ENCODE data around the gene LY6G5C.

LY6G5C gene

GRCh38 chr6:31661262-31662123 is 19.4 kb downstream of the LY6G5C start:
- DNase-seq: no peak

GRCh38 chr6:31660381-31661261 is 20.2 kb downstream of the LY6G5C start, which contains the start of gene C6orf47:
TSS of gene C6orf47 (minus strand) at chr6:31660778. CDS start at chr6:31659947, 831 bp downstream.
- peak; percentile 87 for DNase-seq

GRCh38 chr6:31659649-31660380 is 21.1 kb downstream of the LY6G5C start:
- peak; percentile 48 for DNase-seq

- no peak for DNase-seq
Measured at GRCh38 chr6:31658983-31659648, 21.8 kb downstream of the LY6G5C start.

DNA sequence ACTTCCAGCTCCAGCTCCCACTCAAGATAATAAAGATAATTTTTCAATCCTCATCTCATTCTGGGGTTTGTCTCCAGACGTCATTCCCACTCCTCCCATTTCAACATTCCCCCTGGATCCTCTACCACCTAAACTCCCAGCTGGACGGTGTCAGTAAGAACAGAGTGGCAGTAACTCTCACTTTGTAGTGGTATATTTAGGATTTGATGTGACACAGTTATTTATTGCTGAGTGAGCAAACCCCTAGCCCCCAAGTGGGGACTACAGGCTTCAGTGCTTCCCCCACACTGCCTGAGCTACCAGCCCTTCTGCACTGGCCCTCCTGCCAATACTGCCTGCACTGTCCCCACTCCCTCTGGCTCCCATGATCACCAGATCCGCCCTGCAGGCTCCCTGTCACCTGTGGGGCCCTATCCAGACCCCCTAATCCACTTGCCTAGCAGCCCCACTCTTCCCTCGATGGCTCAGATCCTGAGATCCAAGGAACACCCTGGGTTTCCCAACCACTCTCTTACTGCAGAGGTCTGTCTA is 22.6 kb downstream of the LY6G5C start:
- DNase-seq: no peak

DNA sequence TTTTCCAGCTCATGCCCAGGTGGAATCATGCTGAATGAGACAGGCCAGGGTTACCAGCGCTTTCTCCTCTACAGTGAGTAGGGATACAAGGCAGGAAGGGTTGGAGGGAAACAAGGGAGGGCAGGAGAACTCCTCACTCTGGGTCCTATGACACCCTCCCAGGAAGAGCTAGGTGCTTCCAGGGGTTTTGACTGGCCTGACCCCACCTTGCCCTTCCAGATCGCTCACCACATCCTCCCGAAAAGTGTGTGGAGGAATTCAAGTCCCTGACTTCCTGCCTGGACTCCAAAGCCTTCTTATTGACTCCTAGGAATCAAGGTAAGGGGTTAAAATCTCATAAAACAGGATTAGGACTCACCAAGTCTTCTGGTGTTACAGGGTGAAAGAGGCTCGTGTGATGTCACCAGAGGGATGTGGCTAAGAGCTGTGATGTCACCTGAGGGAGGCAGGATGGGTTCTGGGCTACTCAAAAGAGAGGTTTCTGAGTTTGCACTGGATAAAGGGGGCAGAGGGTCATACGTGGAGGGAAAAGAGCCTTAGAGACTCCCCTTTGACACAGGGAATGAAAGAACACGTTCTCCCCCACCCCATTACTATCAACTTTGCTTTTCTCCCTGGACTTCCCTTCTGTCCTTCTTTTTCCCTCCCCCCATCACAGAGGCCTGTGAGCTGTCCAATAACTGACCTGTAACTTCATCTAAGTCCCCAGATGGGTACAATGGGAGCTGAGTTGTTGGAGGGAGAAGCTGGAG is 23.3 kb downstream of the LY6G5C start:
- DNase-seq: peak; percentile 45

- no peak for DNase-seq
Measured at GRCh38 chr6:31655349-31656237, 25.3 kb downstream of the LY6G5C start, which contains the start of gene APOM. TSS of gene APOM (plus strand) at chr6:31655894. CDS start at chr6:31655967, 73 bp downstream.

DNA sequence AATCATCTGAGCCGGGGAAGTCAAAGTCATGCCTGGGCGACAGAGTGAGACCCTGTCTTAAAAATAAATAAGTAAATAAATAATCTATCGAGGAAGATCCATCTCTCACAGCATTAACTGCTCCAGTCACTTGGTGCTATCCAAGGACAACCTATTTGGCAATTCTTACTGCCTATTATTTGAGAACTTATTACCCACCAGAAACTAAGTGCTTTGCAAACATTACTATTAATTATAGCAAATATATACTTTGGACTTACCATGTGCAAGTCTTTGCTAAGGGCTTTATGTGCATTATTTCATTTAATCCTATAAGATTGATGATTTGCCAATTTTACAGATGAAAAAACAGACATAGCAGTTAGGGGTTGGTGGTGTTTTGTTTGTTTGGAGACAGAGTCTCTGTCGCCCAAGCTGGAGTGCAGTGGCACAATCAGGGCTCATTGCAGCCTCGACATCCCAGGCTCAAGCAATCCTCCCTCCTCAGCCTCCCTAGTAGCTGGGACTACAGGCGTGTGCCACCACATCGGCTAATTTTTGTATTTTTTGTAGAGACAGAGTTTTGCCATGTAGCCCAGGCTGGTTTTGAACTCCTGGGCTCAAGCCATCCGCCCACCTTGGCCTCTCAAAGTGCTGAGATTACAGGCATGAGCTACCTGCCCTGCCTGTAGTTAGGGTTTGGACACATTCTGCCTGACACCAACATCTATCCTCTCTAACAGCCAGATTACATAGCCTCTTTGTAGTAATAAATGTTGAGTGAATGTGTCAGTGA is 26.1 kb downstream of the LY6G5C start:
- no peak for DNase-seq

DNA sequence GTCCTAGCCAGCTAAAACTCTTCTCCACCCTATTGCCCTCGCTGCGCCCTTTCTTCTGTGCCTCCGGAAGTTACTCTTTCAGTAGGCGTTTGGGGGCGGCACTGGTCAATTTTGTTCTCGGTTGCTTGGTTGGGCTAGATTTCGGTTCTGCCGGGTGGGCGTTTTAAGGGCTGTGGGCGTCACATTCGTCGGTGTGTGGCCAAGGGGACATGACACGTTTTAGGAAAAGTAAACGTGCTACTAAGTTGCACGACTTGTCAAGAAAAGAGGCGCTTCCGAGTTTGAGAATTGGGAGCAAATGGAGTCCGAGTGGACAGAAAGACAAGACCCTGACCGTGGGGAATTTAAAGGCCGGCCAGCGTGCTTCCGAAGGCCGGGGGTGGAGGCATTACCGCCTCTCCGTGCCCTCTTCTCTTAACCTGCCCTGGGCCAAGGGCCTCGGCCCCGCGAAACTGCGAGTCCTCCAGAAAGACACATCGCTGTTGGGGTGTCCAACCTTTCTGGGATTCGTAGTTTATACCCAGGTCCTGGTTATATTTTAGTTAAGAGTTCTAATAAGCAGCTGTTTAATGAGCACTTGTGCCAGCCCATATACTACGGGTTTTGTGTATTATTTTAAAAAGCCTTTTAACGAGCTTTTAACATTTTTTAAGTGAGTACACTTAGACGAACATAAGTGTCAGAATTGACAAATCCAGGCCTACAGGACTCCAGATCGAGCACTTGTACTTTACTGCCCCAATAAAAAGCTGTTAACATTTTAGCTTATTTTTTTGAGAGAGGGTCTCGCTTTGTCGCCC is 27.7 kb downstream of the LY6G5C start:
- DNase-seq: peak; percentile 90

DNA sequence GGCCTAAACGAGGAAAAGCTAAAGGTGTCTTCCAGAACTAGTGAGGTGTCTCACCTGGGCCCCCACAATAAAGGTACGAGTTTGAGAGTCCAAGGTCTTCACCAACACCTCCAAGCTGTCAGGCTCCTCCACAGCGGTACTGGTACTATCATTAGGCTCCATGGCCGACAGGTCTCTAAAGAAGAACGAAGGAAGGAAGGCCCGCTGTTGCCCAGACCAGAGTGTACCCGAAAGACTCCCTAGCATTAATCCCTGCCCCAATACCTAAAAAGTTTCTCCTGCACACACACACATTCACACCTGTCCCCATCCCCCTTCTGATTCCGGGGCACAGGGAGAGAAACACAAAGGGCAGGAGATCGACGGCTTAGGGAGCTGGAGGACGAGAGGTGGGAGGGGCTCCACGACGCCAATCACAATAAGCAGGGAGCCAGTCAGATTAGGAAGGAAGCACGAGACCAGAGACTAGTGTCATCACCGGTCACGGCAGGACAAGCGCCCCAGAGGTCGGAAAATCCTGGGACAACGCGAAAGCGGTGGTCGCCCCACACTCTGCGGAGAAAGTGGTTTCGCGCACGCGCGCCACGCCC is 29.2 kb downstream of the LY6G5C start:
- peak; percentile 75 for DNase-seq

DNA sequence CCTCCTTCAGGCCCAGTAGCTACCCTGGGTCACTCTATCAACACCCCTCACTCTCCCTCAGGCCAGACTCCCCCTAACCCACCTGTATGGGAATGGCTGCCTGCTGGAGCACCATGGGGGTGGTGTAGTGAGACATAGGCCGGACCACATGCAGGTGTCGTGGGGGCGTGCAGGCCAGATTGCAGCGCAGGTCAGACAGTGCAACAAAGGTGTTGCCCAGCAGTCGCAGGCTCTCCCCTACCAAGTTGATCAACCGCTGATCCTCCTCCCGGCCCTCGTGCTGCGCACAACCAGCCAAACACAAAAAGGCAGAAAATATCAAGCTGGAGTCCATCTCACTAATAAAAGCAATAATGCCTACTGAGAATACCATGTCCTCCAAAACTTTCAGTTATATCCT is 35.5 kb downstream of the LY6G5C start:
- DNase-seq: no peak

GRCh38 chr6:31643818-31644454 is 36.9 kb downstream of the LY6G5C start:
- no peak for DNase-seq

DNA sequence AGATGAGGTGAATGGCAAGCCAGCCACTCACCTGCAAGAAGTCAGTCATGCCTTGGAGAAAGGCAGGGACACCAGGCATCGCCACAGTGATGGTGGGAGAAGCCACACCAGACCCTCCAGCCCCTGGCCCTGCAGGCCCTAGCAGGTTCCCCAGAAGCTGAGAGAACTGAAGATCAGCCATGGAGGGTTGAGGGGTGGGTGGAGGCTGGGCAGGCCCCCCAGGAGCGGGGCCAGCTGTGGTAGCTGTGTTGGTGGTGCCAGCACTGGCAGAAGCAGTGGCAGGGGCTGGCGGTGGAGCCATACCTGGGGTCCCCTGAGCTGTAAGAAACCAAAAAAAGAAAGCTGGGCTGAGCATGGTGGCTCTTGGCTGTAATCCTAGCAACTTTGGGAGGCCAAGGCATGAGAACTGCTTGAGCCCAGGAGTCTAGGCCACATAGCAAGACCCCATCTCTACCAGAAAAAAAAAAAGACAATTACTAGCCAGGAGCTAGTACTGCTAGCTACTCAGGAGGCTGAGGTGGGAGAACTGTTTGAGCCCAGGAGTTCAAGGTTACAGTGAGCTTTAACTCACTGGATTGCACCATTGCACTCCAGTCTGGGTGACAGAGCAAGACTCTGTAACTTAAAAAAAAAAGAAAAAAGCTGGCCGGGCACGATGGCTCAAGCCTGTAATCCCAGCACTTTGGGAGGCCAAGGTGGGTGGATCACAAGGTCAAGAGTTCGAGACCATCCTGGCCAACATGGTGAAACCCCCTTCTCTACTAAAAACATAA is 37.9 kb downstream of the LY6G5C start:
- no peak for DNase-seq

DNA sequence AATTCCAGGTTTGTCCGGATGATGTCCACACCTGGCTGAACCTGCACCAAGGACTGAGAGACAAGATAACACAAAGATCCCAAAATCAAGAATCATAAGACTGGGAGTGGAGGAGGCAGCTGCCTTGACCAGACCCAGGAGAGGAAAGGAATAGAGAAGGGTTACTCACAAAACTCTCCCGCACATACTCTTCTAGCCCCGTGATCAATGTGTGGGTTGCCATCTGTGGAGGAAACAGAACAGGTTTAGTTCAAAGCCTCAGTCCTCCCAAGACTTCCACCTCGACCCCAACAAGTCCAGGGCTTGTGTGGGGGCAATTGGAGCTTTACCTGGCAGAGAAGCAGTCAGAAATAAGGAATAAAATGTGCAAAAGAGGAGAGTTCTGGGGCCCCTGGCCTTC is 39.5 kb downstream of the LY6G5C start:
- no peak for DNase-seq

DNA sequence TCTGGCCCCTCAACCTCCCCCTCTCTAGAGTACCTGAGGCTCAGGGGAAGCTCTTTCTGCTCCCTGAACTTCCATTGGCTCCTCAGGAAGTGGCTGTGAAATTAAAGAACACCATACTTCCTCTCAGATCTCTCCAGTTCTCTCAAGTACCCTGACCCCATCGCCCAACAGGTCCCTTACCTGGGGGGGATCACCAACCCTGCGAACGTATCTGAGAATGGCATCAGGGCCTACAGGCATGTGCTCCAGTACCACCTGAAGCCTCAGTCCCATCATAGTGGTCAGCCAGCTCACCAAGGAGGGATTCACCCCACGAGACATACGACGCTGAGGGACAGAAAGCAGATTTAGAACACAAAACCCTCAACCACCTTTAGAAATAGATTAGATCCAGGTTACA is 40.3 kb downstream of the LY6G5C start:
- no peak for DNase-seq

GRCh38 chr6:31639449-31639861 is 41.4 kb downstream of the LY6G5C start:
- peak; percentile 29 for DNase-seq

- DNase-seq: no peak
Measured at GRCh38 chr6:31639043-31639442, 41.8 kb downstream of the LY6G5C start.

Measured in activated CD4-positive, alpha-beta T cell treated with anti-CD3 and anti-CD28 coated beads, Interleukin-2, Interleukin-6, amounts not matched to agents 100 ng/mL and 50 ng/mL, durations not matched to agents 16 hours and 8 hours (primary cell).